Subcutaneous abdominal adipose tissue (tissue), 5 donors: Measurements from ENCODE around the gene BICRA.
"Not testable (repeated sequence)": the region's sequence is repeated elsewhere in the genome, so short reads cannot be mapped to it uniquely, and the experiment has no call there.

Experiments used
- H3K27ac ChIP-seq: one replicate; pipeline ENCODE4 v1.7.0; 2013; ENCODE audit warnings: low read depth, mild to moderate bottlenecking, inconsistent platforms, low read length, moderate library complexity
- H3K27me3 ChIP-seq, 5 donors: one replicate each; pipeline ENCODE4 v1.7.0; 2013; ENCODE audit warnings: low read length in 5 of 5, inconsistent platforms in 1 of 5; ENCODE audit not compliant: control insufficient read depth in 5 of 5, insufficient read depth in 4 of 5
- H3K36me3 ChIP-seq, 5 donors: one replicate each; pipeline ENCODE4 v1.7.0; 2013; ENCODE audit warnings: low read length in 5 of 5; ENCODE audit not compliant: control insufficient read depth in 5 of 5, insufficient read depth in 5 of 5
- H3K4me1 ChIP-seq, 5 donors: one replicate each; pipeline ENCODE4 v1.7.0; 2013; ENCODE audit warnings: low read length in 5 of 5, mild to moderate bottlenecking in 3 of 5, moderate library complexity in 1 of 5; ENCODE audit not compliant: control insufficient read depth in 5 of 5, insufficient read depth in 5 of 5
- H3K4me3 ChIP-seq, 5 donors: one replicate each; pipeline ENCODE4 v1.7.0; 2013; ENCODE audit warnings: low read length in 5 of 5, low read depth in 1 of 5
- H3K9ac ChIP-seq, 5 donors: one replicate each; pipeline ENCODE4 v1.7.0; 2013; ENCODE audit warnings: low read length in 5 of 5, mild to moderate bottlenecking in 4 of 5, moderate library complexity in 3 of 5
- H3K9me3 ChIP-seq, 5 donors: one replicate each; pipeline ENCODE4 v1.7.0; 2013; ENCODE audit warnings: low read length in 5 of 5; ENCODE audit not compliant: control insufficient read depth in 5 of 5
- donor health status: healthy.
- donor health status: healthy.
- donor health status: healthy.
- donor health status: healthy.
- donor health status: healthy.

The BICRA gene

DNA sequence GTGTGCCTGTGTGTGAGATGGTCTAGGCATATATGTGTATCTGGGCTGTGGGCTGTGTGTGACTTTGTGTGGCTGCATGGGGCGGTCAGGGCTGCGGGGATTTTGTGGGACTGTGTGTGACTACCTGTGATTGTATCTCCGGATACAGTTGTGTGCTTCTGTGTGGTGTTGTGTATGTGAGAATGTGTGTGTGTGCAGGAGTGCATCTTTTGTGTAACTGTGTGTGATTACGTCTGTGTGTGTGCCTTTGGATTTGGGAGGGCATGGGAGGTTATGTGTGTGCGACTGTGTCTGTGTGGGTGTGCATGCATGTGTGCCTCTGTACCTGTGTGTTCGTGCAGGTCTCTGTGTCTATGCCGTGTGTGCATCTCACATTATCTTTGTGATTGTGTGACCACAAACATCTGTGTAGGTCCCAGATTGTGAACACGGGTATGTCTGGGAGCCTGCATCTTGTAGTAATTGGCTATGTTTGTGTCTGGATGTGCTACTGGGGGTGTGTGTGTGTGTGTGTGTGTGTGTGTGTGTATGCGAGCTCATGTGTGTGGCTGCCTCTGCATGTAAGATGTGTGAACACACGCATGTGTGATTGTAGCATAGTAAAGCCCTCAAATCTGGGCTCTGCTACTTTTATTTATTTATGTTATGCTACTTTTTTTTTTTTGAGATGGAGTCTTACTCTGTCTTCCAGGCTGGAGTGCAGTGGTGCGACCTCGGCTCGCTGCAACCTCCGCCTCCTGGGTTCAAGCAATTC lies 111.9 kb downstream of the BICRA start:
- Histone ChIP-seq H3K27ac (peak overlapping the region; percentile 94), H3K36me3 (peaks cover 0 to 39% (median 32%) of the 10 kb centered on the region in 5 donors), H3K9me3 (no peaks in the 10 kb centered on the region), H3K27me3 (no peaks in the 10 kb centered on the region), H3K4me1 (peaks cover 17 to 89% (median 81%) of the 10 kb centered on the region in 5 donors), H3K9ac (peak overlapping the region in 2 of 5 donors; percentile 47 to 84), H3K4me3 (peak overlapping the region; percentile 32 to 53 (median 37))

DNA sequence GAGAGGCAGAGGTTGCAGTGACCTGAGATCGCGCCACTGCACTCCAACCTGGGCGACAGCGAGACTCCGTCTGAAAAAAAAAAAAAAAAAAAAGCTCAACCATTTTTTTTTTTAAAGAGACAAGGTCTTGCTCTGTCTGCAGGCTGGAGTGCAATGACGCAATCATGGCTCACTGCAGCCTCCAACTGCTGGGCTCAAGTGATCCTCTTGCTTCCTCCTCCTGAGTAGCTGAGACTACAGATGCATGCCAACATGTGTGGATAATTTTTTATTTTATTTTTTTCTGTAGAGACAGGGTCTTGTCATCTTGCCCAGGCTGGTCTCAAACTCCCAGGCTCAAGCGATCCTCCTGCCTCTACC lies 114.6 kb downstream of the BICRA start:
- Histone ChIP-seq H3K4me1 (peaks cover 13 to 82% (median 77%) of the 10 kb centered on the region in 5 donors), H3K9me3 (no peaks in the 10 kb centered on the region), H3K9ac (no peak overlapping the region), H3K36me3 (peaks cover 0 to 51% (median 28%) of the 10 kb centered on the region in 5 donors), H3K27ac (peak overlapping the region; percentile 94), H3K27me3 (no peaks in the 10 kb centered on the region), H3K4me3 (peak overlapping the region in 2 of 5 donors; percentile 33 to 35)

DNA sequence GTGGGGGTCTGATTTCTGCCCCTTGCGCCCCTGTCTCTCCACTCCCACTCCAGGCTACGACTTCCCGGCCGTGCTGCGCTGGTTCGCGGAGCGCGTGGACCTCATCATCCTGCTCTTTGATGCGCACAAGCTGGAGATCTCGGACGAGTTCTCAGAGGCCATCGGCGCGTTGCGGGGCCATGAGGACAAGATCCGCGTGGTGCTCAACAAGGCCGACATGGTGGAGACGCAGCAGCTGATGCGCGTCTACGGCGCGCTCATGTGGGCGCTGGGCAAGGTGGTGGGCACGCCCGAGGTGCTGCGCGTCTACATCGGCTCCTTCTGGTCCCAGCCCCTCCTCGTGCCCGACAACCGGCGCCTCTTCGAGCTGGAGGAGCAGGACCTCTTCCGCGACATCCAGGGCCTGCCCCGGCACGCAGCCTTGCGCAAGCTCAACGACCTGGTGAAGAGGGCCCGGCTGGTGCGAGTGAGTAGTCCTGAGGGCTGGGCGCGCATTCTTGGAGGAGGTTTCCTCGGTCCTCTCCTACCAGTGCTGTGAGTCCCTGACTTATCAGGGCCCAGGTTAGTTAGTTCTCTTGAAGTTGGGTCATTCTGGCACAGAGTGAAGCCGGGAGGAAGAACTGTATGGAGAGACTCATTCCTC lies 116.9 kb downstream of the BICRA start:
- peaks cover 8 to 79% (median 77%) of the 10 kb centered on the region in 5 donors for H3K4me1 ChIP-seq
- H3K4me3 ChIP-seq: no peak overlapping the region
- no peaks in the 10 kb centered on the region for H3K27me3 ChIP-seq
- H3K27ac ChIP-seq: peak overlapping the region; percentile 66
- H3K36me3 ChIP-seq: peaks cover 0 to 61% (median 36%) of the 10 kb centered on the region in 5 donors
- H3K9ac ChIP-seq: peak overlapping the region in 1 of 5 donors; percentile 7
- no peaks in the 10 kb centered on the region for H3K9me3 ChIP-seq

DNA sequence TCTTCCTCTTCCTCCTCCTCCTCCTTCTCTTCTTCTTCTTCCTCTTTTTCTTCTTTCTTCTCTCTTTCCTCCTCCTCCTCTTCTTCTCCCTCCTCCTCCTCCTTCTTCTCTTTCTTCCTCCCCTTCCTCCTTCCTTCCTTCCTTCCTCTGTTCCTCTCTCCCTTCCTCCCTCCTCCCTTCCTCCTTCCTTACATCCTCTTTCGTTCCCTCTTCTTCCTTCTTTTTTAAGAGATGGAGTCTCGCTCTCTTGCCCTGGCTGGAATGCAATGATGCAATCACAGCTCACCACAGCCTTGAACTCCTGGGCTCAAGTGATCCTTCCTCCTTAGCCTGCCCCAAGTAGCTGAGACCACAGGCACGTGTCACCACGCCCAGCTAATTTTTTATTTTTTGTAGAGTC lies 117.5 kb downstream of the BICRA start:
- Histone ChIP-seq H3K9me3 (no peaks in the 10 kb centered on the region), H3K9ac (peak overlapping the region in 1 of 5 donors; percentile 7), H3K4me1 (peaks cover 8 to 76% (median 74%) of the 10 kb centered on the region in 5 donors), H3K36me3 (peaks cover 0 to 62% (median 36%) of the 10 kb centered on the region in 5 donors), H3K27me3 (no peaks in the 10 kb centered on the region), H3K27ac (peak overlapping the region; percentile 66), H3K4me3 (no peak overlapping the region)

DNA sequence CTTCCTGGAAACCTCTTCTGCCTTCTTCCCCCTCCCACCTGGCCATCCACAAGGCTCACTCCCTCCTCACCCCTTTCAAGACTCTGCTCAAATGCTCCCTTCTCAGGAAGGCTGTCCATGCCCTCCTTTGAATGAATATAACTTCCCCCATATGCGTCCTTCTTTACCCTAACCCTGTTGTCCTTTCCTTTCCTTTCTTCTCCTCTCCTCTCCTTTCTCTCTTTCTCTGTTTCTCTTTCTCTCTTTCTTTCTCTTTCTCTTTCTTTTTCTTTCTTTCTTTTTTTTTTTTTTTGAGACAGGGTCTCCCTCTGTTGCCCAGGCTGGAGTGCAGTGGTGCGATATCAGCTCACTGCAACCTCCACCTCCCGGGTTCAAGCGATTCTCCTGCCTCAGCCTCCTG lies 119.4 kb downstream of the BICRA start:
- peaks cover 0 to 62% (median 32%) of the 10 kb centered on the region in 5 donors for H3K36me3 ChIP-seq
- peaks cover 8 to 62% (median 61%) of the 10 kb centered on the region in 5 donors for H3K4me1 ChIP-seq

DNA sequence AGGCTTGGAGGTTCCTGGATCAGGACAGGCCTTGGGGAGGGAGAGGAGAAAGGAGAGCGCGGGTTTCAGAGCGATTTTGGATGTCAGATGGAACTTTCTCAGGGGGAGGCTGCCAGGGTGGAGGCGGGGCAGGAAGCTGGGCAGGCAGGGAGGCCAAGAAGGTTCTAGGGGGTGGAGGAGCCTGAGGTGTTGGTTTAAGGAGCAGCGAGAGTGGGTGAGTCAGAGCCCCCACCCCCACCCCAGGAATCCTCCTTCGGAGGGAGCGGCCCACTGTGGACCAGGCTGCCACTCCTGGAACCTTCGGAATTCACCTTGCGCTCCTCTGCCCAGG lies 120.5 kb downstream of the BICRA start:
- peak overlapping the region; percentile 95 for H3K27ac ChIP-seq
- H3K9me3 ChIP-seq: no peaks in the 10 kb centered on the region
- peaks cover 8 to 54% (median 50%) of the 10 kb centered on the region in 5 donors for H3K4me1 ChIP-seq
- H3K9ac ChIP-seq: peak overlapping the region in 4 of 5 donors; percentile 35 to 60 (median 49)
- no peaks in the 10 kb centered on the region for H3K27me3 ChIP-seq
- H3K36me3 ChIP-seq: peaks cover 0 to 63% (median 36%) of the 10 kb centered on the region in 5 donors
- peak overlapping the region in 4 of 5 donors; percentile 8 to 32 (median 12) for H3K4me3 ChIP-seq

More for the DNA sequence above, 119.4 kb downstream of the BICRA start:
- not testable (repeated sequence) for H3K27me3 ChIP-seq, H3K4me3 ChIP-seq, H3K9ac ChIP-seq, H3K9me3 ChIP-seq
- H3K27ac ChIP-seq: peak overlapping the region; percentile 95

DNA sequence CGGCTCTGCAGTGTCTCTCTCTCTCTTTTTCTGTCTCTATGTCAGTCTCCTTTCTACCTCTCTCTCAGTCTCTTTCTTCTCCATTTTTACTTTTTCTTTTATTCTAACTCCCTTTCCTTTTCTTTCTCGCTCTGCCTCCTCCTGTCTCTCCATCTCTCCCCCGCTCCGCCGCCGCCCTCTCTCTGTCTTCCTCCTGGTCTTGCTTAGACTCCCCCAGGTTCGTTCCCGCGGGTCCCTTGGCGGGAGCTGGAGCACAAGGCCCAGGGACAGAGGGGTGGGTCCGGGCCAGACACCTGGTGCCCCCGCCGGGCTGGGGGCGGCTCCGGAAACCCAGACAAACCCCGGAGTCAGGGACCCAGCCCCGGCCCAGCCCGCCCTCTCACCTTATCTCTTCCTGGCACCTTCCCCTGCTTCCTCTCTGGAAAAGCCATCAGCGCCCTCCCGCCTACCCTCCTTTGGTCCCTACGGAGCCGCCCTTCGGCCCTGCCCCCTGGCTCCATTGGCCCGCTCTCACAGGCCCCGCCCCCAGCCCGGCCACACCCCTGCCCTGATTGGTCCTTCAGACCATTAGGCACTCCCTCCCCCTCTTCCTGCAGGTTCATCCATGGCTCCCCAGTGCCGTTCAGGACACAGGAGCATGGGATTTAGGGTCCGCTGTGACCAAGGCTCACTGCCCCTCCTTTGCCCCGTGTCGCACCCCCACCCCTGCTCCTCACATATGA lies 121.0 kb downstream of the BICRA start:
- Histone ChIP-seq H3K9me3 (no peaks in the 10 kb centered on the region), H3K4me1 (peaks cover 8 to 49% (median 45%) of the 10 kb centered on the region in 5 donors), H3K27me3 (no peaks in the 10 kb centered on the region), H3K9ac (peak overlapping the region in 3 of 5 donors; percentile 35 to 60 (median 56)), H3K27ac (peak overlapping the region; percentile 95), H3K4me3 (peak overlapping the region in 3 of 5 donors; percentile 8 to 32 (median 15)), H3K36me3 (peaks cover 0 to 63% (median 37%) of the 10 kb centered on the region in 5 donors)

DNA sequence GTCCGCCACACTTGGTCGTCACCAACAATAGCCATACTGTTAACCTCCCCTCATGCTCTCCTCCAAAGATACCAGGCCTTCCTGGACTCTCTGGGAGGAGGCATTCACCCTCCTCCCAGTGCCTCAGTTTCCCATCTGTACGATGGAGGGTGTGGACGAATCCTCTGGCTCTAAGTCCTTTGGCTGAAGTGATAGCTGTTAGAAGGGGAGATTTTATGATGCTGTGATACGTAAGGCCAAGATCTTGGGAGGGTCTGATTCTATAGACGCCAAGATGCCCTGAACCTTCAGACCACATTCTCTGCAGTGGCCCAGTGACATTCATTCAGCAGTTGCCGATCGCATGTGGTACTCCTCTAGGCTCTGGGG lies 121.6 kb downstream of the BICRA start:
- Histone ChIP-seq H3K4me1 (peaks cover 8 to 46% (median 42%) of the 10 kb centered on the region in 5 donors), H3K4me3 (no peak overlapping the region)

DNA sequence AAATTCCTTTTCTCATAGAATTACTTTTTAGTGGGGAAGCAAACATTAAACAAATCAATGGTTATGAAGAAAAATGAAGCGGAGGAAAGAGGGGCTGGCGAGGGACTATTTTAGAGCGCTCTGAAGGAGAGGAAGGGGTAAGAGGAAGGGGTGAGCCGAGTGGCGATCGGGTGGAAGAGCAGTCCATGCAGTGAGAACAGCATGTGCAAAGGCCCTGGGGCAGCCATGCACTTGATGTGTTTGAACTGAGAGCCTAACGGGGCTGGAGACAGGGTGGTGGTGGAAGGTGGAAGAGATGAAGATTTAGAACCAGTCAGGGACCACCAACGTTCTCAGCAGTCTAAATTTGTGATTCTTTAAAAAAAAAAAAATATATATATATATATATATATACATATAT lies 122.0 kb downstream of the BICRA start:
- Histone ChIP-seq H3K9ac (no peak overlapping the region), H3K27me3 (no peaks in the 10 kb centered on the region), H3K27ac (peak overlapping the region; percentile 95), H3K9me3 (no peaks in the 10 kb centered on the region), H3K4me1 (peaks cover 8 to 42% (median 38%) of the 10 kb centered on the region in 5 donors), H3K4me3 (no peak overlapping the region), H3K36me3 (peaks cover 0 to 61% (median 35%) of the 10 kb centered on the region in 5 donors)

More for the DNA sequence above, 121.6 kb downstream of the BICRA start:
- Histone ChIP-seq H3K27me3 (no peaks in the 10 kb centered on the region), H3K36me3 (peaks cover 0 to 65% (median 39%) of the 10 kb centered on the region in 5 donors), H3K9me3 (no peaks in the 10 kb centered on the region), H3K9ac (no peak overlapping the region), H3K27ac (peak overlapping the region; percentile 95)
